HT-29 (cell line): ENCODE data around the gene DSCAML1. TPM values are rescaled to one million over a fixed set of nuclear protein-coding genes. Genes with fewer than 3 reads are reported as not detected.

Experiments
- DNase-seq: peaks from one replicate; pipeline ENCODE4 v3.0.0-alpha.2; 2015; ENCODE audit warnings: low spot score
- total RNA-seq: library from RNA; depleted of rRNA; stranded (reverse); fragments of >200 nt; shearing (Covaris generic); gene quantifications from 2 replicates; pipeline ENCODE4 v1.2.3, GENCODE V29; 2014; rRNA removed

DSCAML1 gene
- total RNA-seq = 0.31 TPM in 1 of 2 replicates, not detected in the other

GRCh38 chr11:117796872-117797529 is at the start of gene DSCAML1:
TSS of gene DSCAML1 (minus strand) at chr11:117797216. CDS start at chr11:117797079, 137 bp downstream.
- DNase-seq = no peak

GRCh38 chr11:117843666-117844484 is 46.9 kb upstream of the DSCAML1 start:
- peak; percentile 83 for DNase-seq

DNA sequence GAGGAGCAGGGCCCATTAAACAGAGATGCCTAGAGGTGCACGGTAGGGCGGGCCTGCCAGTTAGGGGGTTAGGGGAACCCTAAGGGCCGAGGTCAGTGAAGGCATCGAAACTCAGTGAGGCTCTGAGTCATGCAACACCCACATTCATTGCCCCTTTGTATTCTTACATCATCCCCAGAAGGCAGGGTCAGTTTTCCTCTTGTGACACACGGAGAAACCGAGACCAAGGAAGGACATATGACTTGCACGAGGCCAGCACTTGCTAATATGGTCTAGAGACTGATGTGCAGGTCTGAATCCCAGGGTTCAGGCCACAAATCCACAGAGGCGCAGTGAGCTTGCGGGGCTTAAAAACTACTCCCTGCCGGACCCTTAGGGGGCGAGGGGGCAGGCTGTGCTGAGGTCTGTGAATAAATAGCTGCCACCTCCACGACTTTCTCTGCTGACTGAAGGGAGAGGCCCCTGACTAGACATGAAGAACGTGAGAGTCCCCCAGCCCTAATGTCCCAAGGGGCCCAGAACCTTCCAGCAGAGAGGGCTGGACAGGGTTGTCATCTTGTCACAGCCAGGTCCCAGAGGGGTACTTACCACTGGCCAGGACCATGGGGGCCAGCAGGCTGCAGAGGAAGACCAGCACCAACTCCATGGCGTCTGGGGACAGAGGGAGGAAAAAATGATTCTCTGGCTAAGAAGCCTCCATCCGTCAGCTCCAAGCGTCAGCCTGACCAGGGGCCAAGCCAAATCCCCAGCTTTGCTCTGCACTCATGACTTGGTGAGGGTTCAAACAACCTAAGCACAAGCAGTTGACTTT is 45.3 kb upstream of the DSCAML1 start:
- DNase-seq = no peak

GRCh38 chr11:117841551-117842031 is 44.6 kb upstream of the DSCAML1 start:
- no peak for DNase-seq

DNA sequence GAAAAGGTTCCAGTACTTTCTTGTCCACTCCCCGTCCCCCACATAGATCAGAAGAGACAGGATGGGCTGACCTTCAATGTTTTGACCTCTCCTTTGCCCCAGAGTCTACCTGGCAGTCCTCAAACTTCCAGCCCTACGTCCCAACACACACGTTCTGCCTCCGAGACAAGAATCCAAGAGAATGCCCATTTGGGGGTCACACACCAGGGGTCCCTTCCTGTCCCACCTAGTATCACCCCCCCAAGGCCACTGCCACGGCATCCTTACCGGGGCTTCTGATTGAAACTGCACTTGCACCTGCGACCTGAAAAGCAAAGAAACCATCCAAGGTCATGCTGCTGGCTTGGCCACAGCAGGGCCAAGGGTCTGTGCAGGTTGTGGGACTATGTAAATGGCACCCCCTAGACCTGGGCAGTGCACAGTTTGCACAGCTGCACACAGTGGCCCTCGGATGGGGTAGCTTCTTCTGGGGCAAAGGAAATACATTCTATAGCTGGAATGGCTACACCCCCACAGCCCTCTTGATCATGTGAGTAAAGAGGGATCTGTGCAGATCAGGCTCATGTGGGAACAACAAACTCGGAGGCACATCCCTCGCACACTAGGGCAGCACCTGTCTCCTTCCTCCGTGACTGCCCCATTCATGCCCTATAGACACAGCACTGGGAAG is 44.0 kb upstream of the DSCAML1 start:
- DNase-seq = no peak

DNA sequence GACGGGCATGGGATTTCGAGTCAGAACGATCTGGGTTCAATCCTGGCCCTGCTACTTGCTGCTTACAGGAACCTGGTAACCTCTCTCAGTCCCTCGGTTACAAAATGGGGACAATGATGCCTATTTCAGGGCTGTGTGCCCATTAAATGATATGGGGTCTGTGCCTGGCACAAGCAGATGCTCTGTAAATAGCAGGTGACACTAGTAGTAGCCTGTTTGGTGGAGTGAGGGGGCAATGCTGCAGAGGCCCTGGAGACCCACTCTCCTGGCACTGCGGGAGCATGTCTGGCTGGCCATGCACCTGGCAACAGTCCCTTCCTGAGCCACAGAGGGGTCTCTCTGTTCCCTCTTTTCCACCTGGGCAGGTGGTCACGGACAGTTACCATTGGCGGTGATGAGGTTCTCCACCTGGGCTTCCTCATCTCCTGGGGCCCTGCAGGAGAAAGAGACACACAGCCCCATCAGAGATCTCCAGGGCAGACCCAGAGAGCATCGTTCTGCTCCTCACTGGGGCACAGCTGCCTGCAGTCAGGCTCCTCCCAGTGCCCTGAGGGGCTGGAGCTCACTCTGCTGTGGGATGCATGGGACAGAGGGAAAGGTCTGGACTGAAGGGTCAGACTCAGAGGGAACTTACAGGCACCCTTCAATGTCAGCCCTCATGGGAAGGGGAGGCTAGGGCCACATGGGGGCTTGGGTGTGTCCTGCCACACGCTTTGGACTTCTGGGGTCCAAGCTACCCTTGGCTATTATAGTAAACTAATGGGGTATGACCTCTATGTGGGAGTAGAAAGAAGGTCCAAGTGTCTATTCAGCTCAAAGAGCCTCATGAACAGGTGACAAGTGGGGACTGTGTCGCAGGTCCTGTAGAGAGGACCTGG is 43.2 kb upstream of the DSCAML1 start:
- no peak for DNase-seq

GRCh38 chr11:117839380-117839881 is 42.4 kb upstream of the DSCAML1 start:
- no peak for DNase-seq

DNA sequence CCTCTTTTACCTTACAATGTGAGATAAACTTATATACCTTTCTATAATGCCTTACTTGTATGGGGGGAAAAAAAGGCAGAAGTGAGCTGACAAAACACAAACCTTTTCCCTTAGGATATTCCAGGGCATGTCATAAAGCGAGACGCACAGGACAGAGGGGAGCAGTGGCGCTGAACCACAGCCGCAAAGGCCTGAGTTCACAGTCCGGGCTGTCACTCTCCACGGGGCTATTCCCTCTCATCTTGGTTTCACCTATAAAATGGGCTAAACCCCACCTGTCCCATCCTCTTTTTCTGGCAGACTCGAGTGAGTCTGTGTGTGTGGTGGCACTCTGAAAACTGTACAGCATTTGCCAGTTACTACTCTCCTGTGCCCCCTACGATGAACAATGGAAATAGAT is 41.9 kb upstream of the DSCAML1 start:
- DNase-seq = no peak

DNA sequence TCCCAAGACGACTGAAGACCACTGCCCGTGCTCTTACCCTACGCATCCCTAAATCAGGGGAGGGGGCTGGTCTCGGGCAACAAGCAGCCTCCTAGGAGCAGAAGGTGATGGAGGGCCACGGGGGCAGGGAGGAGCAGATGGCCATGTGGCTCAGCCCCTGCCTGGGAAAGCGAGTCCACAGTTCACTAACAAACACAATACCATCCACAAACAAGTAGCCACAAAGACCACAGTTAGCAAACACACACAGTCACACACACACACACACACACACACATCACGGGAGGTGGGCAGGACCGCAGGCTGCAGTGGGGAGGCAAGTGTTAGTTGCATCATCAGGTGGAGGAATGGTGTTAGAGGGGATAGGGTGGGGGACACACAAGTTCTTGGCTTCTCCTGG is 40.8 kb upstream of the DSCAML1 start:
- no peak for DNase-seq

- DNase-seq = no peak
Measured at GRCh38 chr11:117837070-117837776, 40.2 kb upstream of the DSCAML1 start.

DNA sequence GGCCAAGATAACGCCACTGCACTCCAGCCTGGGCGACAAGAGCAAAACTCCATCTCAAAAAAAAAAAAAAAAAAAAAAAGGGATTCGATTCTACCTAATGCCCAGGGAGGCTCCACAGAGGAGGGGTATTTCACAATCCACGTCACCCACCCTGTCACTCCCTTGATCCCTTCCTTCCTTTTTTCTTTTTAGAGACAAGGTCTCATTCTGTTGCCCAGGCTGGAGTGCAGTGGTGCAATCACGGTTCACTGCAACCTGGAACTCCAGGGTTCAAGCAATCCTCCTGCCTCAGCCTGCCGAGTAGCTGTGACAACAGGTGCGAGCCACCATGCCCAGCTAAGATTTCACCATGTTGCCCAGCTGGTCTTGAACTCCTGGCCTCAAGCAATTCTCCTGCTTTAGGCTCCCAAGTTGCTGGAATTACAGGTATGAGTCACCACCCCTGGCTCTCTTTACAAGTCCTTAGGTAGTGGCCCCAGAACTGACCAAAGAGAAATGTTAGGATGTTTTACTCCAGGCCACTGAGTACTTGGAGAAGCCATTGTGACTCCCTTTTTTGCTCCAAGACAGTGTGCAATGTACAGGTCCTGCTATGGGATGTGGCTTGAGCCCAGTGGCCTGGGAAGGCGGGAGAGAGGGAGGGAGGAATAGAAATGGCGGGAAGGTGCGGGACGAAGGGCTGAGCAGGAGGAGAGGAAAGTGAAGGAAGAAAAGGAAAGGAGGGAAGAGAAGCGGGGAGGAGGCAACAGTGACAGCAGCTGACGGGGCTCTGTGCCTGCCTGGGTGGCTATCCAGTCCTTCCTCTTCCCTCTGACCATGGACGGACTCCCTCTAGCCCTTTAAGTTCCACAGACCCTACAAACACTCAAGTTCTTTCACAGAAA is 39.3 kb upstream of the DSCAML1 start:
- no peak for DNase-seq

DNA sequence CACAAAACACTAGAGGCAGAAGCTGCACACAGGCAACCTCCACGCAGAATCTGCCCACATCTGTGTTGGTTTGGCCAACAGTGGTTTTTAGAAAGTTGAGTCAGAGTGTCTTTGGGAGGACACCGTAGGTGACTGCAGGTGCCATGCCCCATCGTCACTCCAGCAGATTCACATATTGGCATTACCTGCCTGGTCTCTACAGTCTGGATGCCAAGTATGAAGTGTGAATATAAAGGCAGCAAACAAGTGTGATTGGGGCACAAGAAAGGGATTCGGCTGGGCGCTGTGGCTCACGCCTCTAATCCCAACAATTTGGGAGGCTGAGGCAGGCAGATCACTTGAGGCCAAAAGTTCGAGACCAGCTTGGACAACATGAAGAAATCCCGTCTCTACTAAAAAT is 38.6 kb upstream of the DSCAML1 start:
- no peak for DNase-seq

- no peak for DNase-seq
Measured at GRCh38 chr11:117834838-117835443, 37.9 kb upstream of the DSCAML1 start.

DNA sequence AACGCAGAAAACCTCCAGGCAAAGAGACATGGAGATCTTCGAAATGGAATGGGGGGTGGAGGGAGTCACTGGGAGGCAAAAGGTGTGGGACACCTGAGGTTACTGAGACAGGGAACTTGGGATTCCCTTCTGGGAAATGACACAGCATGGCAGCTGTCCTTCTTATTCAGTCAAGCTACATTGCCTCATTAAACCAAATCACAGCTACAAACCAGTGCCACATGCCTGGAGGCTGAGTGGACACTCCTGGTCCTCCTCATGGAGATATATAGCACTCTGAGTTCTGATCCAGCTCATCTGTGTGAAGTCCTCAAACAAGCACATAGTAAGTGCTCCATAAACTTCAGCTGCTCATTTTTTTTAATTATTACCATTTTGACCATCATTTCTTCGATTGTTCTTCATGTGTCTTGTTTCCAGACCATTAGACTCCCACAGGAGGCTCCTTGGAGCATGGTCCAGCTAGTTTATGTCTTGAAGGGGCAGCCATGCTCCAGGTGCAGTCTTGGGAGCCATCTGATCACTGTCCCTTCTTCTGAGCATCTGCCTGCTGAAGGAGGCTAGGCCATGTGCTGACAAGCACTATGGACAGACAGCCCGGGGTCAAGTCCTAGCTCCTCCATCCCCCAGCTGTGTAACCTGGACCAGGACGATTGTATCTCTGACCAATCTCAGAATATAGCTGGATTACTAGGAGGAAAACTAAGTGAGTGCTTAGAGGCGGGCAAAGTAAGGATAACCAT is 37.2 kb upstream of the DSCAML1 start:
- no peak for DNase-seq

- peak; percentile 78 for DNase-seq
Measured at GRCh38 chr11:117833401-117833891, 36.4 kb upstream of the DSCAML1 start.

- DNase-seq = no peak
Measured at GRCh38 chr11:117832511-117832910, 35.5 kb upstream of the DSCAML1 start.
